HG03342 (cell line): Measurements from ENCODE around the gene NDC1.

Experiments used
- ATAC-seq: cut with Tn5 transposase; IDR thresholded peaks from one replicate; pipeline ENCODE4 v1.9.1; 2021; ENCODE audit warnings: mild to moderate bottlenecking, moderate library complexity; ENCODE audit not compliant: unreplicated experiment

Gene NDC1

GRCh38 chr1:53715478-53715877 is 122.6 kb downstream of the NDC1 start:
- no peak for ATAC-seq
